ENCODE results near the gene SNF8. TPM values are rescaled to one million over a fixed set of nuclear protein-coding genes. Genes with fewer than 3 reads are reported as not detected.
A peak's percentile ranks its signal among the peaks of the same experiment; 100 is the strongest.

SNF8 gene
- polyA plus RNA-seq, 1 donor: 63.4 TPM

GRCh38 chr17:48929812-48930165 lies 14.9 kb downstream of the SNF8 start:
- DNase-seq (ENCODE audit: low read depth): no peak

DNA sequence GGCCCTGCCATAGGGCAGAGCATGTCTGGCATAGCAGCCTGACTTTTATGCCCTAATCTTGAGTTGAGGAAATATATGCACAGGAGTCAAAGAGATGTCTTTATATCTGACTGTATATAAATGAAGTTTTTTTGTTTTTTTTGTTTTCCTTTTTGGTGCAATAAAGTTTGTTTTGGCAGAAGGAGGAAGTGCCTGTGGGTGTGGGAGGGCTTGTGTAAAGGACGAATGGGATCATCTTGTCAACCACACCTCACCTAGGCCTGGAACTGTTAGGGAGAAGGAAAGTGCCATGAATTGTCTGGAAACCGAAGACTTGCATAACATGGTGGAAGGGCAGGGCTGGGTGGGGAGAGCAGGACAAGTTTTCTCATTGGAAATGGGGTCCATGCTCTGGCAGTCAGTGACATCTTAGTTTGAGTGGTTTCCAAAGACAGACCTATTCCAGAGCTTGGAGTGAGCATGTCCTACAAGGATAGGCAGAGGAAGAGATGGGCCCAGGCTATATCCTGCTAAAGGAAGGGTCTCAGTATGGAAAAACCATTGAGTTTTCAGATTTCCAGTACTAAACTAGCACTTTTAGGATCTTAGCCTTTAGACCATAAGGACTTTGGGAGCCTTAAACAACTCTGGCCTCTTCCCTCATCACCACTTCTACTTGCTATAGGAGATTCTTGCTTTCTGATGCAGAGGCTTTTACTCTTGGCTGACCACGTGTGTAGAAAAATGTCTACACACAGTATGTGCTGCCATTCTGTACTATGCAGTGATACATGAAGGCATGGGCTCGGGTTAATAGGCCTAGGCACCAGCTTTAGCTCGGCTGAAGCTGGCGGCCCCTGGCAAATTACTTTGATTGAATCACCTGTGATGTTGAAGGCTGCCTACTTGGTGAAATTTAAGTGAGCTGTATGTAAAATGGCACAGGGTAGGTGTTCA lies 15.5 kb downstream of the SNF8 start:
- DNase-seq (ENCODE audit: low read depth): no peak

GRCh38 chr17:48927978-48928745 lies 16.5 kb downstream of the SNF8 start:
- no peak for DNase-seq (ENCODE audit: low read depth)

DNA sequence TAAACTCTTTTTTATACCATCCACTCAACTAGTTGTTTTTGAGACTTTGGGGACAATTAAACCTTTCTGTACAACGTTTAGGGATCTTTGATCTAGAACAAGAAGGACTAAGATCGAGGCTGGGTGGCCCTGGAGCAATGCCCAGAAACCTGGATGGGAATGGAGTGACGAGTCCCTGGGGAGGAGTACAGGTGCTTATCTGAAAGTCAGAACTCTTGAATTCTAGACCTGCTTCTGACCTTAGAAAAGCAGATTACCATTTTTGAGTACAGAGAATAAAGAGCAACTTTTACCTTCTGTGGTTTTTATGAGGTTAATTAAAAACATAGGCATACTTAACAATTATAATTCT lies 18.7 kb downstream of the SNF8 start:
- DNase-seq (ENCODE audit: low read depth): no peak

DNA sequence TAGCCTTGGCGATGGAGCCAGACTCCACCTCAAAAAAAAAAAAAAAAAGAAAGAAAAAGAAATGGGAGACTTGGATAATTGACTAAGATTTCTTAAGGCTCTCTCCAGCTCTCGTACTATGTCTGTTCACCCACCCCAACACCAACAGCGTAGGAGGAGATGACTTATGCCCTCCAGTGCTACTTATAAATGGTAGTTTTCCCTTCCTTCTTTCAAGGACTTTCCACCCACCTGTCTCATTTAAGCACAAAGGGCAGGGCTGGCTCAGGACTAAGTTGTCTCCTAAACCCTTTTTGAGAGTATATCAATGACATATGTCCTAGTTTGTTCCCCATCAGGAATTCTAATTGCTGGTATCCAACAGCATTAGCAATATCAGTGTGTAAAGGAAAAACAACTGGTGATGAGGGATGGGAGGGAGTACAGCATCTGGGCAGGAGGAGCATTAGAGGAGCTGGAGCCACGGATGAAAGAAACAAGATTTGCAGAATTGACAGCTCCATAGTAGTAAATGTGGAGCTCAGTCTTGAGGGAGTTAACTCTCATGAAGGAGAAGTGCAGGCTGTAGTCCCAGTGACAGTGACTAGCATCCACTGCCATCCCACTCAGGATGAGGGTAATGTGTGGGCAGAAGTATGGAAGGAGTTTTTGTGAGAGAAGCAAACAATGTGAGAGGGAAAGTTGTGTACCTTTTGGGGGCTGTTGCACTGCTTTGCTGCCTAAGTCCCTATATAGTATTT lies 19.2 kb downstream of the SNF8 start:
- DNase-seq (ENCODE audit: low read depth): no peak

DNA sequence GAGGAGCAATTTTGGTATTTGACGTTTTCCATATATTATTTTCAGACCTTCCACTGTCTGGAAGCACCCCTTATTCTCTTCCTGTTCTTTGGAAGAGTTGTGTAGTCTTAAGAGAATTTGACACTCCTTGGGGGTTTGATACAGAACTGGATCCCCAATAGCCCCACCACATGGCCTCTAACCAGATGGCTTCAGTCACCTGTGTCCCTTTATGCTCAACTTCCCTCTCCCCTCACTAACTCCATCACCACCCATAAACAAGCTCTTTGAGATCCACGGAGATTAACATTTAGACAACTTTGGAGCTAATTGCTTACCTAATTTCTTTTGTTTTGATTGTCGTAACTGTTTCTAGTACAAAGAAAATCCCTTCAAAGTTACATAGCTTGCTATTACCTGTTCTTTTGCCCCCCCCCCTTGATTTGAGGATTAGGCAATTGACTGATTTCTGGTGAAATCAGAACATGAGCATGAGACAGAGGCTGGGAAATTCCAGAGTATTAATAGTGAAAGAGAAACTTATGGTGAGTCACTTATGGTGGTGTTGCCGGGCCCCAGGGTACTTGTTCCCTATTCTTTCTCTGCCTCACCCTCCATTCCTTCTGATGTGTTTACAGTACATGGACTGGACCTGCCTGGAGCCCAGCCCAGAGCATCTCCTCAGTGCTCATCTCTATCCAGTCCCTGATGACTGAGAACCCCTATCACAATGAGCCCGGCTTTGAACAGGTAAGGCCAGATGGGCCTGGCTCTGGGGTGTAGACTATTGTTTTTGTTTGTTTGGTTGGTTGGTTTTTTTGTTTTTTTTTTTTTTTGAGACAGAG lies 29.0 kb downstream of the SNF8 start:
- DNase-seq (ENCODE audit: low read depth): no peak

DNA sequence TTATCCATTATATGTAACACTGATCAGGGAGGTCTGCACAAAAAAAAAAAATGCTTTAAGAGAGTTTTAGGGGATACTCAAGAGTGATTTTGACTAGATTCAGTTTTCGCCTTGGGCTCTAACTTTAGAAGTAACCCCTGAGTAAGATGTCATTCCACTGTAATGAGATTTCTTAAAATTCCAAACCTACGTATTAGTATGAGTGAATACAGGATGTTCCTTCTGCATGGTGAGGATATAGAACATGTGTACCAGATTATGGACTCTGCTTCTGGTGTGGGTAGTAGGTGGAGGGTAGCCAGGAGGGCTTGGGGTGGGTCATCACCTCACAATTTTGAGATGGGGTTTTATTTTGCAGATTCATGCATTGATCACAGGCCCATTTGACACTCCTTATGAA lies 32.2 kb downstream of the SNF8 start:
- DNase-seq (ENCODE audit: low read depth): no peak

DNA sequence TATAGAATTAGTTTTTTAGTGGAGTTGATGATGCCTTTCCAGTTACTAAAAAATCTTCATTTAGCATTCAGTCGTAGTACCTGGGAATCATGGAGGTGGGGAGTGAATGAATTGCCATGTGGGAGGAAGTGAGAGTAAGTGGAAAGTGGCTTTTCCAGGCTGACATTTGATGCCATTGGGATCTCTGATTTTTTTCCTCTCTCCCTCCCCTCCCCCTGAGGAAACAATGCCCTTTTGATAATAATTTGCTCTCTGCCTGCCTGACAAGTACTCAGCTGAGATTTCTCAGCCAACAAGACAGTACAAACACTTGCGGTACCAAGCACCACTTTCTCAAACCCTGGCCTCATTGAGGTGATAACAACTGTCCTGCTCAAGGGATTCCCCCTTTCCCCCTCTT lies 34.3 kb downstream of the SNF8 start:
- no peak for DNase-seq (ENCODE audit: low read depth)

DNA sequence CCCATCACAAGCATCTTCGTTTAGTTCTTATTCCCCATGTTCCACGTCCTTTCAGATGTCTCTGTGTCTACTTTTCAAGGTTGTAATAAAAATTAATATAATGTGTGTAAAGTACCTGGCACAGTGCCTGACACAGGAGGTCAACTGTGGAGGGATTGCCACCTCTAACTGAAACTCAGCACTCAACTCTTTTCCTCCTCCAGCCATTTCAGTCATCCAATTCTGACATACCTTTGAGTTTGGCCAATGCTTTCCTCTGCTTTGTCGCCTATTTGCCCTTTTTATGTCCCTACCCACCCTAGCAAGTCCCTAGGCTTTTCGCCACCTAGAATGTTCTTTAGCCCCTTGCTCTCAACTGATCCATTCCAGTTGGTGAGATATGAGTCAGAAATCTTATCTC lies 34.9 kb downstream of the SNF8 start:
- no peak for DNase-seq (ENCODE audit: low read depth)

DNA sequence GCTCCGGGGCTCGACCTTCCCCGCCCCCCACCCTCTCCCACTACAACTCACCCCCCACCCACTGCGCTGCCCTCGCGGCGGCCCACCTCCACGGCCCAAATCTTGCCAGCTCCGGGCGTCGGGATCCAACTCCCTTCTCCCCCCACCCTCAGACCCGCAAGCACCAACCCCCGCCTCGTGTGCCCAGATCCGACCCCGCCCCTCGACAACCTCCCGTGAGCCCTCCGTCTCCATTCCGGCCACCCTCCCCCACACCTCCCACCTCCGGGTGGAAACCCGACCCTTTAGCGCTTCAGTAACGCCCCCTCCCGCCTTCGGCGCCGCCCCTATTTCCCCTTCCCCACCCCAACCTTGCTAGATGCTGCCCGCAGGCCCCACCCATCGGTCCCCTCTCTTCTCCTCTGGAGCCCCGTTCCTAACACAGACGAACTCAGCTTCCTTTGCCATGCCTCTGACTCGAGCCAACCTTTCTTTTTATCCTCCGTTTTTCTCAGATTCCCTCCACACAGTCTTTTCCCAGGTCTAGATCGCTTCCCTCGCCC lies 35.7 kb downstream of the SNF8 start:
- peak; percentile 56 for DNase-seq (ENCODE audit: low read depth)

- DNase-seq (ENCODE audit: low read depth): peak; percentile 88
These were observed 36.4 kb downstream of the SNF8 start, which contains the start of gene UBE2Z for GRCh38 chr17:48908047-48908843. TSS of gene UBE2Z (plus strand) at chr17:48908407. CDS start at chr17:48908504, 97 bp downstream.

DNA sequence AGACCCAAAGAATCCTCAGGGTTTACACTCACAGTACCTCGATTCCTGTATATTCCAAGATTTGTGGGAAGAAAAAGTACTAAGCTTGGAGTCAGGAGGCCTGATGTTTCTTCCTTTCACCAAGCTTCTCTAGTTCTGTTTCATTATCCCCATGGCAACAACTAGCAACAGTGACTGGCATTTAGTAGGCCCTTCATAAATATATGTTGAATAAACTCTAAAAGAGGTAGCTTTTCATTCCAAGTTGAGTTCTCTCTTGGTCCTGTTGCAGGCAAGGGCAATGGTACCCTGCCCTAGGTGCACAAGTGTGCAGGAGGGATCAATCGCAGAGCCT lies 37.0 kb downstream of the SNF8 start:
- no peak for DNase-seq (ENCODE audit: low read depth)

DNA sequence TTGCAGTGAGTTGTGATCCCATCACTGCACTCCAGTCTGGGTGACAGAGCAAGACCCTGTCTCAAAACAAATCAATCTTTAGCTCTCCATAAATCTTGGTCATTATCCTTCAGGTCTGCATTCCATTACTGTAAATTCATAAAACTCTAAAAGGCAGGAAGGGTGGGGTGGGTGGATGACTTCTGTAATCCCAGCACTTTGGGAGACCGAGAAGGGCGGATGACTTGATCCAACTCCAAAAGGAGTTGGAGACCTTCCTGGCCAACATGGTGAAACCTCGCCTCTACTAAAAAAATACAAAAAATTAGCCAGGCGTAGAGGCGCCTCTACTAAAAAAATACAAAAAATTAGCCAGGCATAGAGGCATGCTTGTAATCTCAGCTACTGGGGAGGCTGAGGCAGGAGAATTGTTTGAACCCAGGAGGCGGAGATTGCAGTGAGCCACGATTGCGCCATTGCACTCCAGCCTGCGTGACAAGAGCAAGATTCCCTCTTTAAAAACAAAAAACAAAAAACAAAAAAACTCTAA lies 38.6 kb downstream of the SNF8 start:
- DNase-seq (ENCODE audit: low read depth): no peak

DNA sequence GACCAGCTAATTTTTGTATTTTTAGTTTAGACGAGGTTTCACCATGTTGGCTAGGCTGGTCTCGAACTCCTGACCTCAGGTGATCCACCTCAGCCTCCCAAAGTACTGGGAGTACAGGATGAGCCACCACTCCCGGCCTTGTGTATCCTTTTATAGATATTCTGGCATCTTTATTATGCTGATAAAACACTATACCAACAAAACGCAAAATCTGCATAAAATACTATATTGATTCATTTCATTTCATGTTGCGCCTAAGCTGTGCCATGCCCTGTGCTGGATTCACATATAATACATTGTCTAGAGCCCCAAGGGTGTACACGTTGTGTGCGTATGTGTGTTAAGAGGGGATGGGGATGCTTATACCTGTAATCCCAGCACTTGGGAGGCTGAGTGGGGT lies 40.2 kb downstream of the SNF8 start:
- DNase-seq (ENCODE audit: low read depth): no peak

GRCh38 chr17:48903401-48903800 lies 41.2 kb downstream of the SNF8 start:
- DNase-seq (ENCODE audit: low read depth): no peak

GRCh38 chr17:48901241-48901640 lies 43.4 kb downstream of the SNF8 start:
- DNase-seq (ENCODE audit: low read depth): no peak

- DNase-seq (ENCODE audit: low read depth): no peak
These were observed 49.8 kb downstream of the SNF8 start for GRCh38 chr17:48894886-48895285.

DNA sequence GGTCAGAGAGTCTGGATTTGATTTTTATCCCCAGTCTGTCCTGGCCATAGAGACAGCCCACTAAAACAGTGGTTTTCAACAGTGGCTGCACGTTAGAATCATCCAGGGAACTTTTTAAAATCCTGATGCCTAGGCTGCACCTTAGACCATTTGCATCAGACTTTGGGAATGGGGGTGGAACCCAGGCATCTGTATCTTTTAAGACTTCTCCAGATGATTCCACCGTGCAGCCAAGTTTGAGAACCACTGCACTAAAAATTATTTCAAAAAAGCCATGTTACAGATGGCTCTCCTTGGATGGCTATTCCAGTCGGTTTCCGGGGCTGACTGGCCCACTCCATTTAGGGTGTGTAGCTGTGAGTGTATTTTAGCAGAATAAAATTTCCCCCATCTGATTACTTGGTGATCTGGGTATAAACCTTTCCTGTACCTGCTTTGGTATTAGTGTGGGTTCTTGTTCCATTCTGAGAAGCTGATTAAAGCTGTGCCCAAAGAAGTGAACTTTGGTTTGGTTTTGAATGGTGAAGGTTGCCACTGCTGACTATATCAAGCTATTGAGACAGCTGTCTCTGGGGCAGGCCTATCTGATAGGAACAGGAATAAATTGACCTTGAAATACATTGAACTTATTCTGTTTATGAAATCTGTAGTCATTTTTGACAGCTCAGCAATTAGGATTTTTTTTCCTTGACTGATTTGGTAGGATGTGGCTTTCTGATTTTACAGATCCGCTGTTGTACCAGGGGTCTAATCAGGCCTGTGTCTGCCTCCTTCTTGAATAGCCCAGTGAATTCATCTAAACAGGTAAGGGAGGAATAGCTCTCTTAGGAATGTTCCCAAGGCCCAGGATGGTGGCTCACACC lies 50.8 kb downstream of the SNF8 start:
- DNase-seq (ENCODE audit: low read depth): no peak
